Suprapubic skin (tissue), 4 donors: Measurements from ENCODE around the gene KCNG2.

Experiments
- EP300 ChIP-seq: sonication (generic); formaldehyde crosslinking; IDR thresholded peaks from one replicate; pipeline ENCODE4 v1.6.1; 2017; ENCODE audit warnings: antibody characterized with exemption
- POLR2A ChIP-seq, 2 donors: fragments of 450-650 bp; IDR thresholded peaks; one replicate each; pipeline ENCODE4 v1.6.1; 2017; ENCODE audit warnings: antibody characterized with exemption in 2 of 2, mild to moderate bottlenecking in 2 of 2, moderate library complexity in 2 of 2
- POLR2AphosphoS5 ChIP-seq, 3 donors: sonication (generic); formaldehyde crosslinking; IDR thresholded peaks; one replicate each; pipeline ENCODE4 v1.6.1; 2017; ENCODE audit warnings: antibody characterized with exemption in 3 of 3
- TF ChIP-seq, protein P1 (sequence below), 2 donors: fragments of 200-600 bp in 1 of 2; fragments of 450-650 bp in 1 of 2; sonication (generic) in 1 of 2; IDR thresholded peaks; one replicate each; pipeline ENCODE4 v1.5.1; 2016 to 2019; ENCODE audit warnings: antibody characterized with exemption in 2 of 2, mild to moderate bottlenecking in 1 of 2, moderate library complexity in 1 of 2

DNA sequence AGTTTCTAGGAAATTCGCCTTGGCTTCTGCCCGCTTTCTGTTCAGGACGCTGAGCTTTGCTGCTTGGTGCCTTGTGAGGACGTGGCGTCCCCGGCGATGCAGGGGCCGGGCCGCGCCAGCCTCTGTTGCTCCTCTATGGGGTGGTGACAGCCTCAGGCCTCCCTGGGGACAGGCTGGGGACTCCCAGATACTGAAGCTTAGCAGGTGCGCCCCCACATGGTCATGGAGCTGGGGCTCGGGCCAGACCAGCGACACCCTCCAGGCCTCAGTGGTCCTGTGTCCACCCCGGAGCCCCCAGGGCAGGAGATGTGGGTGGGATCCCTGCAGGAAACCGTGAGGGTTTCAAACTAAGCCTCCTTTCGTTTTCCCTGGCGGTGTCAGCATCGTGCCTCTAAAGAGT lies 29.2 kb downstream of the KCNG2 start:
- TF ChIP-seq, protein P1, sequence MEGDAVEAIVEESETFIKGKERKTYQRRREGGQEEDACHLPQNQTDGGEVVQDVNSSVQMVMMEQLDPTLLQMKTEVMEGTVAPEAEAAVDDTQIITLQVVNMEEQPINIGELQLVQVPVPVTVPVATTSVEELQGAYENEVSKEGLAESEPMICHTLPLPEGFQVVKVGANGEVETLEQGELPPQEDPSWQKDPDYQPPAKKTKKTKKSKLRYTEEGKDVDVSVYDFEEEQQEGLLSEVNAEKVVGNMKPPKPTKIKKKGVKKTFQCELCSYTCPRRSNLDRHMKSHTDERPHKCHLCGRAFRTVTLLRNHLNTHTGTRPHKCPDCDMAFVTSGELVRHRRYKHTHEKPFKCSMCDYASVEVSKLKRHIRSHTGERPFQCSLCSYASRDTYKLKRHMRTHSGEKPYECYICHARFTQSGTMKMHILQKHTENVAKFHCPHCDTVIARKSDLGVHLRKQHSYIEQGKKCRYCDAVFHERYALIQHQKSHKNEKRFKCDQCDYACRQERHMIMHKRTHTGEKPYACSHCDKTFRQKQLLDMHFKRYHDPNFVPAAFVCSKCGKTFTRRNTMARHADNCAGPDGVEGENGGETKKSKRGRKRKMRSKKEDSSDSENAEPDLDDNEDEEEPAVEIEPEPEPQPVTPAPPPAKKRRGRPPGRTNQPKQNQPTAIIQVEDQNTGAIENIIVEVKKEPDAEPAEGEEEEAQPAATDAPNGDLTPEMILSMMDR (IDR thresholded peaks at IDR 0.05) = no peak
- TF ChIP-seq POLR2A (IDR thresholded peaks at IDR 0.05) (no peak), EP300 (no peak), POLR2AphosphoS5 (IDR thresholded peaks at IDR 0.05) (no peak)
